BE2C (cell line): ENCODE measurements around the gene NIF3L1.

ENCODE experiments used
- DNase-seq: peaks from one replicate; pipeline ENCODE4 v3.0.0-alpha.2; 2020
- H3K27me3 ChIP-seq: fragments of 250-450 bp; sonication (Bioruptor Pico); 2 replicates; pipeline ENCODE4 v1.5.1; 2020; ENCODE audit warnings: mild to moderate bottlenecking
- H3K36me3 ChIP-seq: fragments of 250-450 bp; sonication (Bioruptor Pico); 2 replicates; pipeline ENCODE4 v1.5.1; 2020; ENCODE audit warnings: mild to moderate bottlenecking
- H3K4me1 ChIP-seq: fragments of 250-450 bp; sonication (Bioruptor Pico); 2 replicates; pipeline ENCODE4 v1.5.1; 2020
- H3K4me3 ChIP-seq: 2 replicates; pipeline ENCODE4 v1.5.1; 2011; ENCODE audit warnings: low read depth, low read length
- H3K9me3 ChIP-seq: fragments of 250-450 bp; sonication (Bioruptor Pico); 2 replicates; pipeline ENCODE4 v1.5.1; 2020
- CTCF ChIP-seq: IDR thresholded peaks from 2 replicates; pipeline ENCODE4 v1.5.1; 2012; ENCODE audit warnings: mild to moderate bottlenecking, low read depth, low read length

The NIF3L1 gene

GRCh38 chr2:200929334-200930249, 40.4 kb downstream of the NIF3L1 start:
- Histone ChIP-seq H3K9me3 (no peaks in the 10 kb centered on the region), H3K27me3 (no peaks in the 10 kb centered on the region), H3K4me1 (no peaks in the 10 kb centered on the region), H3K36me3 (peaks cover 35% of the 10 kb centered on the region), H3K4me3 (no peak overlapping the region)
- no peak for DNase-seq
- no peak for TF ChIP-seq CTCF

- no peak for DNase-seq
- peaks cover 43% of the 10 kb centered on the region for H3K36me3 ChIP-seq
These were observed 41.9 kb downstream of the NIF3L1 start for GRCh38 chr2:200930947-200931626.

GRCh38 chr2:200939832-200940231, 50.7 kb downstream of the NIF3L1 start:
- H3K36me3 ChIP-seq = peaks cover 47% of the 10 kb centered on the region
- H3K9me3 ChIP-seq = no peaks in the 10 kb centered on the region
- no peak for DNase-seq
- H3K4me1 ChIP-seq = no peaks in the 10 kb centered on the region
- H3K27me3 ChIP-seq = no peaks in the 10 kb centered on the region
- no peak overlapping the region for H3K4me3 ChIP-seq
- no peak for TF ChIP-seq CTCF

More at GRCh38 chr2:200930947-200931626, 41.9 kb downstream of the NIF3L1 start:
- Histone ChIP-seq H3K4me3 (no peak overlapping the region), H3K4me1 (no peaks in the 10 kb centered on the region), H3K9me3 (no peaks in the 10 kb centered on the region), H3K27me3 (no peaks in the 10 kb centered on the region)
- no peak for TF ChIP-seq CTCF

GRCh38 chr2:200943527-200944105, 54.4 kb downstream of the NIF3L1 start:
- no peak for TF ChIP-seq CTCF
- H3K4me1 ChIP-seq = no peaks in the 10 kb centered on the region
- DNase-seq = no peak
- H3K4me3 ChIP-seq = no peak overlapping the region
- H3K36me3 ChIP-seq = peaks cover 44% of the 10 kb centered on the region
- H3K27me3 ChIP-seq = no peaks in the 10 kb centered on the region
- H3K9me3 ChIP-seq = no peaks in the 10 kb centered on the region

- H3K4me1 ChIP-seq = no peaks in the 10 kb centered on the region
- TF ChIP-seq CTCF = no peak
- H3K9me3 ChIP-seq = no peaks in the 10 kb centered on the region
- peaks cover 49% of the 10 kb centered on the region for H3K36me3 ChIP-seq
- DNase-seq = no peak
- no peak overlapping the region for H3K4me3 ChIP-seq
- H3K27me3 ChIP-seq = no peaks in the 10 kb centered on the region
These were observed 55.6 kb downstream of the NIF3L1 start for GRCh38 chr2:200944467-200945394.
